ENCODE data around the gene GPR137.

DNA sequence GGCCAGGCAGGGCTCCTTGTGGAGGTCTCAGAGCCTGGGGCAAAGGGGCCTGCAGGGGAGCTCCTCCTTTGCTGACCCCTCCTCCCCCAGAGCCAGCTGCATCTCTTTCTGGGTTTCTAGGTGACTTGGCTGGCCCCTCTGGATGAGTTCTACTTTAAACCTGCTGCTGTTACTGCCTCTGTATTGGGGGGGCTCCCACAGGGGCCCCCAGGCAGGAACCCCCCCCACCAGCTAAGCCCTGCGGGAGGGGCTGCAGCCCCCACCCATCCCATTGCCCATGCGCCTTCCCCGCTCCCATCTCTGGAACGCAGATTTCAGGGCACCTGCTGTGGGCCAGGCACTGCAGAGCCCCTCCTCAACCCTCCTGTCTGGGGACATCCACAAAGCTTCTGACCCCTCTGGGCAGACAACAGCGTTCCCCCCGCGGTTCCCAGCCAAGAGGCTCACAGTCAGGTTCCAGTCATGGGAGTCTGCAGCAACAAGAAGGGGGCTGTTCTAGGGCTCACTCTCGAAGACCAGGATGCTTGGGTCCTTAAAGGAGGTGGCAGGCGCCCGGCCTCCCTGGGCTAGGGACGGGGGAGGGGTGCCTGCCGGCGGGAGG lies 35.1 kb upstream of the GPR137 start:
- TF ChIP-seq, protein P1, sequence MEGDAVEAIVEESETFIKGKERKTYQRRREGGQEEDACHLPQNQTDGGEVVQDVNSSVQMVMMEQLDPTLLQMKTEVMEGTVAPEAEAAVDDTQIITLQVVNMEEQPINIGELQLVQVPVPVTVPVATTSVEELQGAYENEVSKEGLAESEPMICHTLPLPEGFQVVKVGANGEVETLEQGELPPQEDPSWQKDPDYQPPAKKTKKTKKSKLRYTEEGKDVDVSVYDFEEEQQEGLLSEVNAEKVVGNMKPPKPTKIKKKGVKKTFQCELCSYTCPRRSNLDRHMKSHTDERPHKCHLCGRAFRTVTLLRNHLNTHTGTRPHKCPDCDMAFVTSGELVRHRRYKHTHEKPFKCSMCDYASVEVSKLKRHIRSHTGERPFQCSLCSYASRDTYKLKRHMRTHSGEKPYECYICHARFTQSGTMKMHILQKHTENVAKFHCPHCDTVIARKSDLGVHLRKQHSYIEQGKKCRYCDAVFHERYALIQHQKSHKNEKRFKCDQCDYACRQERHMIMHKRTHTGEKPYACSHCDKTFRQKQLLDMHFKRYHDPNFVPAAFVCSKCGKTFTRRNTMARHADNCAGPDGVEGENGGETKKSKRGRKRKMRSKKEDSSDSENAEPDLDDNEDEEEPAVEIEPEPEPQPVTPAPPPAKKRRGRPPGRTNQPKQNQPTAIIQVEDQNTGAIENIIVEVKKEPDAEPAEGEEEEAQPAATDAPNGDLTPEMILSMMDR (IDR thresholded peaks at IDR 0.05) = no peak
- TF ChIP-seq POLR2A (IDR thresholded peaks at IDR 0.05) = no peak

Measured in right lobe of liver (tissue), 4 donors.